Measurements from ENCODE around the gene MSH3. TPM values are rescaled to one million over a fixed set of nuclear protein-coding genes. Genes with fewer than 3 reads are reported as not detected.
"Not testable (repeated sequence)": the region's sequence is repeated elsewhere in the genome, so short reads cannot be mapped to it uniquely, and the experiment has no call there.

The MSH3 gene
- total RNA-seq, 1 donor from 2014 or later = 15.4 TPM

GRCh38 chr5:80874162-80874561 is 219.7 kb downstream of the MSH3 start:
- Mint-ChIP-seq H3K4me3 (ENCODE audit: unreplicated experiment) (no peak overlapping the region), H3K4me1 (ENCODE audit: low read depth, unreplicated experiment) (peaks cover 5% of the 10 kb centered on the region), H3K27me3 (ENCODE audit: low read depth, unreplicated experiment) (no peaks in the 10 kb centered on the region), H3K9me3 (ENCODE audit: unreplicated experiment) (peaks cover 6% of the 10 kb centered on the region), H3K36me3 (ENCODE audit: low read depth, unreplicated experiment) (peaks cover 14% of the 10 kb centered on the region), H3K27ac (ENCODE audit: unreplicated experiment) (no peak overlapping the region)
- Histone ChIP-seq H3K27me3 (ENCODE audit: insufficient read depth, low read length) (no peaks in the 10 kb centered on the region), H3K4me2 (ENCODE audit: low read length) (no peak overlapping the region), H3K36me3 (ENCODE audit: insufficient read depth, low read length) (peaks cover 7% of the 10 kb centered on the region), H3K27ac (ENCODE audit: low read depth, low read length) (no peak overlapping the region), H3K79me2 (ENCODE audit: insufficient read depth, low read length) (no peaks in the 10 kb centered on the region), H3K4me1 (ENCODE audit: insufficient read depth, low read length) (peaks cover 4% of the 10 kb centered on the region), H4K20me1 (ENCODE audit: insufficient read depth, low read length) (no peaks in the 10 kb centered on the region), H3K9me3 (ENCODE audit: insufficient read depth, low read depth, low read length) (no peaks in the 10 kb centered on the region), H2AFZ (ENCODE audit: low read depth, low read length) (no peak overlapping the region), H3K9ac (ENCODE audit: low read length) (no peak overlapping the region), H3K4me3 (ENCODE audit: insufficient read depth, low read depth, low read length) (no peak overlapping the region)
- FAIRE-seq (no peak), DNase-seq (ENCODE audit: low read depth) (no peak)
- no peak for TF ChIP-seq EZH2 (IDR thresholded peaks at IDR 0.05; ENCODE audit: insufficient read depth, low read length)

- no peaks in the 10 kb centered on the region for H4K20me1 ChIP-seq (ENCODE audit: insufficient read depth, low read length)
- H3K27ac Mint-ChIP-seq (ENCODE audit: unreplicated experiment) = no peak overlapping the region
- DNase-seq (ENCODE audit: low read depth) (no peak), FAIRE-seq (no peak)
- TF ChIP-seq EZH2 (IDR thresholded peaks at IDR 0.05; ENCODE audit: insufficient read depth, low read length) = no peak
- TF ChIP-seq, protein P1, sequence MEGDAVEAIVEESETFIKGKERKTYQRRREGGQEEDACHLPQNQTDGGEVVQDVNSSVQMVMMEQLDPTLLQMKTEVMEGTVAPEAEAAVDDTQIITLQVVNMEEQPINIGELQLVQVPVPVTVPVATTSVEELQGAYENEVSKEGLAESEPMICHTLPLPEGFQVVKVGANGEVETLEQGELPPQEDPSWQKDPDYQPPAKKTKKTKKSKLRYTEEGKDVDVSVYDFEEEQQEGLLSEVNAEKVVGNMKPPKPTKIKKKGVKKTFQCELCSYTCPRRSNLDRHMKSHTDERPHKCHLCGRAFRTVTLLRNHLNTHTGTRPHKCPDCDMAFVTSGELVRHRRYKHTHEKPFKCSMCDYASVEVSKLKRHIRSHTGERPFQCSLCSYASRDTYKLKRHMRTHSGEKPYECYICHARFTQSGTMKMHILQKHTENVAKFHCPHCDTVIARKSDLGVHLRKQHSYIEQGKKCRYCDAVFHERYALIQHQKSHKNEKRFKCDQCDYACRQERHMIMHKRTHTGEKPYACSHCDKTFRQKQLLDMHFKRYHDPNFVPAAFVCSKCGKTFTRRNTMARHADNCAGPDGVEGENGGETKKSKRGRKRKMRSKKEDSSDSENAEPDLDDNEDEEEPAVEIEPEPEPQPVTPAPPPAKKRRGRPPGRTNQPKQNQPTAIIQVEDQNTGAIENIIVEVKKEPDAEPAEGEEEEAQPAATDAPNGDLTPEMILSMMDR (IDR thresholded peaks at IDR 0.05; ENCODE audit: insufficient read depth, low read depth, low read length) = no peak
- no peak overlapping the region for H3K27ac ChIP-seq (ENCODE audit: low read depth, low read length)
- H3K9me3 ChIP-seq (ENCODE audit: insufficient read depth, low read depth, low read length) = no peaks in the 10 kb centered on the region
- H2AFZ ChIP-seq (ENCODE audit: low read depth, low read length) = no peak overlapping the region
- H3K36me3 ChIP-seq (ENCODE audit: insufficient read depth, low read length) = peaks cover 7% of the 10 kb centered on the region
- H3K9me3 Mint-ChIP-seq (ENCODE audit: unreplicated experiment) = no peaks in the 10 kb centered on the region
- no peaks in the 10 kb centered on the region for H3K27me3 ChIP-seq (ENCODE audit: insufficient read depth, low read length)
- H3K4me3 ChIP-seq (ENCODE audit: insufficient read depth, low read depth, low read length) = no peak overlapping the region
- H3K4me1 ChIP-seq (ENCODE audit: insufficient read depth, low read length) = no peaks in the 10 kb centered on the region
- no peak overlapping the region for H3K9ac ChIP-seq (ENCODE audit: low read length)
- no peak overlapping the region for H3K4me3 Mint-ChIP-seq (ENCODE audit: unreplicated experiment)
- H3K4me2 ChIP-seq (ENCODE audit: low read length) = no peak overlapping the region
- H3K4me1 Mint-ChIP-seq (ENCODE audit: low read depth, unreplicated experiment) = no peaks in the 10 kb centered on the region
- no peaks in the 10 kb centered on the region for H3K27me3 Mint-ChIP-seq (ENCODE audit: low read depth, unreplicated experiment)
- H3K79me2 ChIP-seq (ENCODE audit: insufficient read depth, low read length) = no peaks in the 10 kb centered on the region
- peaks cover 19% of the 10 kb centered on the region for H3K36me3 Mint-ChIP-seq (ENCODE audit: low read depth, unreplicated experiment)
Measured at GRCh38 chr5:80877592-80877991, 223.1 kb downstream of the MSH3 start.

DNA sequence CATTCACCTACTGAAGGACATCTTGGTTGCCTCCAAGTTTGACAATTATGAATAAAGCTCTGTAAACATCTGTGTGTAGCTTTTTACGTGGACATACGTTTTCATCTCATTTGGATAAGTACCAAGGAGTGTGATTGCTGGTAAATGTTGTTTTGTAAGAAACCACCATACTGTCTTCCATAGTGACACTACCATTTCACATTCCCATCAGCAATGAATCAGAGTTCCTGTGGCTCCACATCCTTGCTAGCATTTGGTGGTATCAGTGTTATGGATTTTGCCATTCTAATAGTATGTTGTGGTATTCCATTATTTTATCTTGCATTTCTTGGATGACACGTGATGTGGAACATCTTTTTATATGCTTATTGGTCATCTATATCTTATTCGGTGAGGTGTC is 227.3 kb downstream of the MSH3 start:
- Histone ChIP-seq H3K4me2 (ENCODE audit: low read length) (no peak overlapping the region), H3K4me1 (ENCODE audit: insufficient read depth, low read length) (no peaks in the 10 kb centered on the region), H3K27me3 (ENCODE audit: insufficient read depth, low read length) (no peaks in the 10 kb centered on the region), H3K79me2 (ENCODE audit: insufficient read depth, low read length) (no peaks in the 10 kb centered on the region), H3K4me3 (ENCODE audit: insufficient read depth, low read depth, low read length) (no peak overlapping the region), H3K27ac (ENCODE audit: low read depth, low read length) (no peak overlapping the region), H3K36me3 (ENCODE audit: insufficient read depth, low read length) (no peaks in the 10 kb centered on the region), H2AFZ (ENCODE audit: low read depth, low read length) (no peak overlapping the region), H3K9ac (ENCODE audit: low read length) (no peak overlapping the region), H3K9me3 (ENCODE audit: insufficient read depth, low read depth, low read length) (no peaks in the 10 kb centered on the region), H4K20me1 (ENCODE audit: insufficient read depth, low read length) (no peaks in the 10 kb centered on the region)
- FAIRE-seq = no peak
- Mint-ChIP-seq H3K36me3 (ENCODE audit: low read depth, unreplicated experiment) (peaks cover 13% of the 10 kb centered on the region), H3K27me3 (ENCODE audit: low read depth, unreplicated experiment) (no peaks in the 10 kb centered on the region), H3K4me1 (ENCODE audit: low read depth, unreplicated experiment) (peaks cover 12% of the 10 kb centered on the region), H3K4me3 (ENCODE audit: unreplicated experiment) (no peak overlapping the region), H3K9me3 (ENCODE audit: unreplicated experiment) (no peaks in the 10 kb centered on the region), H3K27ac (ENCODE audit: unreplicated experiment) (no peak overlapping the region)
- TF ChIP-seq, protein P1 (IDR thresholded peaks at IDR 0.05; ENCODE audit: insufficient read depth, low read depth, low read length) = no peak
- no peak for TF ChIP-seq EZH2 (IDR thresholded peaks at IDR 0.05; ENCODE audit: insufficient read depth, low read length)
- no peak for DNase-seq (ENCODE audit: low read depth)

DNA sequence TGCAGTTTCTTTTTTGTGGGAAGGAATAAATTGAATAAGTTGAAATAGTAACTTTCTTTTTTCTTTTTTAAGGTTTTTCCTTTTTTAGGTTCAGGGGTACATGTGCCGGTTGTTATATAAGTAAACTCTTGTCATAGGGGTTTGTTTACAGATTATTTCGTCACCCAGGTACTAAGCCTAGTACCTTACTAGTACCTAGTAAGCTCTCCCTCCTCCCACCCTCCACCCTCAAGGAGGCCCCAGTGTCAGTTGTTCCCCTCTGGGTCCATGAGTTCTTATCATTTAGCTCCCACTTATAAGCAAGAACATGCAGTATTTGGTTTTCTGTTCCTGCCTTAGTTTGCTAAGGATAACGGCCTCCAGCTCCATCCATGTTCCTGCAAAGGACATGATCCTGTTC is 228.9 kb downstream of the MSH3 start:
- not testable (repeated sequence) for H3K36me3 Mint-ChIP-seq (ENCODE audit: low read depth, unreplicated experiment); H3K27me3 ChIP-seq (ENCODE audit: insufficient read depth, low read length); H3K9me3 ChIP-seq (ENCODE audit: insufficient read depth, low read depth, low read length); H3K4me1 ChIP-seq (ENCODE audit: insufficient read depth, low read length); H3K36me3 ChIP-seq (ENCODE audit: insufficient read depth, low read length); H3K27ac ChIP-seq (ENCODE audit: low read depth, low read length); H4K20me1 ChIP-seq (ENCODE audit: insufficient read depth, low read length); H3K4me3 Mint-ChIP-seq (ENCODE audit: unreplicated experiment); H3K27ac Mint-ChIP-seq (ENCODE audit: unreplicated experiment); H3K9ac ChIP-seq (ENCODE audit: low read length); H3K4me3 ChIP-seq (ENCODE audit: insufficient read depth, low read depth, low read length); H3K4me2 ChIP-seq (ENCODE audit: low read length); H3K27me3 Mint-ChIP-seq (ENCODE audit: low read depth, unreplicated experiment); H3K79me2 ChIP-seq (ENCODE audit: insufficient read depth, low read length); DNase-seq (ENCODE audit: low read depth); H2AFZ ChIP-seq (ENCODE audit: low read depth, low read length); H3K9me3 Mint-ChIP-seq (ENCODE audit: unreplicated experiment); FAIRE-seq
- peaks cover 12% of the 10 kb centered on the region for H3K4me1 Mint-ChIP-seq (ENCODE audit: low read depth, unreplicated experiment)
